ENCODE measurements around the gene SMIM11. TPM values are rescaled to one million over a fixed set of nuclear protein-coding genes. Genes with fewer than 3 reads are reported as not detected.
A peak's percentile ranks its signal among the peaks of the same experiment; 100 is the strongest.

The SMIM11 gene
- total and polyA plus RNA-seq, 2 donors (not counting 1 experiment from before 2014, with no cell fraction given), result 8.0 to 19.3 TPM

DNA sequence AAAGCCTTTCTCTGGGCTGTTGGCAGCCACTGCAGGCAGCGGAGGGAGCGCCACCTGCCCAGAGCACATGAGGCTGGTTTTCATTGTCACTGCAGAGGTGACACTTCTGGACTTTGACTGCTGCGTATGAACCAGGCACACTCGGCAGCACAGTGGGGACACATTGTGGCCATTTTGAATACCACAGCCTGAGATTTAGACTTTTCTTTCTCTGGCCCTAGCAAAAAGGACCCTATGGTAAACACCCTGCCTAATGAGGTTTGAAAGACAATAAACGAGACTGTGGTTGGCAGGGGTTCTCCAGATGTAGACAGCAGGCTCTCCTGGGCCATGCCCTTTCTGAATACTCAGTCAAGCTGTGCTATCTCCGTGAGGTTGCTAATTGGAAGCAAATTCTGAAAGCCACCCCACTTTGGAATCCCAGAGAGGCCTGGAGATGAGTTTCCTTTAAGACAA is 23.5 kb upstream of the SMIM11 start:
- Histone ChIP-seq H4K20me1 (ENCODE audit: control insufficient read depth, extremely low read depth, insufficient read depth, low read length) (no peaks in the 10 kb centered on the region), H3K27me3 (ENCODE audit: control insufficient read depth, insufficient read depth, low read length) (no peaks in the 10 kb centered on the region), H2AFZ (ENCODE audit: low read length) (no peak overlapping the region), H3K9ac (ENCODE audit: insufficient read depth, low read length) (no peak overlapping the region), H3K27ac (ENCODE audit: insufficient read depth, low read length) (no peak overlapping the region), H3K36me3 (ENCODE audit: control insufficient read depth, insufficient read depth, low read length) (no peaks in the 10 kb centered on the region), H3K4me3 (replicated peaks in 1 of 4; ENCODE audit: control extremely low read depth in 1 of 4, insufficient read depth in 1 of 4, low read depth in 3 of 4, low read length in 4 of 4) (no peak overlapping the region), H3K9me3 (ENCODE audit: control insufficient read depth, insufficient read depth, low read depth, low read length) (no peaks in the 10 kb centered on the region), H3K4me2 (ENCODE audit: extremely low read depth, insufficient read depth, low read length) (no peak overlapping the region), H3K4me1 (ENCODE audit: control insufficient read depth, extremely low read depth, insufficient read depth, low read length) (no peaks in the 10 kb centered on the region), H3K79me2 (ENCODE audit: control insufficient read depth, insufficient read depth, low read length) (no peaks in the 10 kb centered on the region)
- TF ChIP-seq, protein P1, sequence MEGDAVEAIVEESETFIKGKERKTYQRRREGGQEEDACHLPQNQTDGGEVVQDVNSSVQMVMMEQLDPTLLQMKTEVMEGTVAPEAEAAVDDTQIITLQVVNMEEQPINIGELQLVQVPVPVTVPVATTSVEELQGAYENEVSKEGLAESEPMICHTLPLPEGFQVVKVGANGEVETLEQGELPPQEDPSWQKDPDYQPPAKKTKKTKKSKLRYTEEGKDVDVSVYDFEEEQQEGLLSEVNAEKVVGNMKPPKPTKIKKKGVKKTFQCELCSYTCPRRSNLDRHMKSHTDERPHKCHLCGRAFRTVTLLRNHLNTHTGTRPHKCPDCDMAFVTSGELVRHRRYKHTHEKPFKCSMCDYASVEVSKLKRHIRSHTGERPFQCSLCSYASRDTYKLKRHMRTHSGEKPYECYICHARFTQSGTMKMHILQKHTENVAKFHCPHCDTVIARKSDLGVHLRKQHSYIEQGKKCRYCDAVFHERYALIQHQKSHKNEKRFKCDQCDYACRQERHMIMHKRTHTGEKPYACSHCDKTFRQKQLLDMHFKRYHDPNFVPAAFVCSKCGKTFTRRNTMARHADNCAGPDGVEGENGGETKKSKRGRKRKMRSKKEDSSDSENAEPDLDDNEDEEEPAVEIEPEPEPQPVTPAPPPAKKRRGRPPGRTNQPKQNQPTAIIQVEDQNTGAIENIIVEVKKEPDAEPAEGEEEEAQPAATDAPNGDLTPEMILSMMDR (conservative IDR thresholded peaks at IDR 0.05 in 1 of 2, IDR thresholded peaks at IDR 0.05 in 1 of 2; ENCODE audit: low read depth in 1 of 2, low read length in 2 of 2), result peak; percentile 57 to 66
- no peak for TF ChIP-seq EZH2 (IDR thresholded peaks at IDR 0.05; ENCODE audit: low read length, missing control alignments)
- DNase-seq (ENCODE audit: low read depth in 2 of 2), result peak; percentile 13 to 41

DNA sequence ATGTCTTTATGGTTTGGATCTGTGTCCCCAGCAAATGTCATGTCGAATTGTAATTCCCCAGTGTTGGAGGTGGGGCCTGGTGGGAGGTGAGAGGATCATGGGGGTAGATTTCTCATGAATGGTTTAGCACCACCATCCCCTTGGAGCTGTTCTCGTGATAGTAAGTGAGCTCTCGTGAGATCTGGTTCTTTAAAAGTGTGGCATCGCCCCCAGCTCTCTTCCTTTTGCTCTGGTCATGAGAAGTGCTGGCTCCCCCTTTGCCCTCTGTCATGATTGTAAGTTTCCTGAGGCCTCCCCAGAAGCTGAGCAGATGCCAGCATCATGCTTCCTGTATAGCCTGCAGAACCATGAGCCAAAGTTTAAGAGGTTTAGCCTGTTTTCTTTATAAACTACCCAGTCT is 22.8 kb upstream of the SMIM11 start:
- TF ChIP-seq, protein P1 (conservative IDR thresholded peaks at IDR 0.05 in 1 of 2, IDR thresholded peaks at IDR 0.05 in 1 of 2; ENCODE audit: low read depth in 1 of 2, low read length in 2 of 2), result no peak
- TF ChIP-seq EZH2 (IDR thresholded peaks at IDR 0.05; ENCODE audit: low read length, missing control alignments), result no peak
- Histone ChIP-seq H3K27me3 (ENCODE audit: control insufficient read depth, insufficient read depth, low read length) (no peaks in the 10 kb centered on the region), H3K27ac (ENCODE audit: insufficient read depth, low read length) (no peak overlapping the region), H3K79me2 (ENCODE audit: control insufficient read depth, insufficient read depth, low read length) (no peaks in the 10 kb centered on the region), H3K9me3 (ENCODE audit: control insufficient read depth, insufficient read depth, low read depth, low read length) (no peaks in the 10 kb centered on the region), H3K9ac (ENCODE audit: insufficient read depth, low read length) (no peak overlapping the region), H3K4me3 (replicated peaks in 1 of 4; ENCODE audit: control extremely low read depth in 1 of 4, insufficient read depth in 1 of 4, low read depth in 3 of 4, low read length in 4 of 4) (no peak overlapping the region), H4K20me1 (ENCODE audit: control insufficient read depth, extremely low read depth, insufficient read depth, low read length) (no peaks in the 10 kb centered on the region), H3K4me1 (ENCODE audit: control insufficient read depth, extremely low read depth, insufficient read depth, low read length) (no peaks in the 10 kb centered on the region), H3K4me2 (ENCODE audit: extremely low read depth, insufficient read depth, low read length) (no peak overlapping the region), H3K36me3 (ENCODE audit: control insufficient read depth, insufficient read depth, low read length) (no peaks in the 10 kb centered on the region), H2AFZ (ENCODE audit: low read length) (no peak overlapping the region)
- no peak for DNase-seq (ENCODE audit: low read depth in 2 of 2)

DNA sequence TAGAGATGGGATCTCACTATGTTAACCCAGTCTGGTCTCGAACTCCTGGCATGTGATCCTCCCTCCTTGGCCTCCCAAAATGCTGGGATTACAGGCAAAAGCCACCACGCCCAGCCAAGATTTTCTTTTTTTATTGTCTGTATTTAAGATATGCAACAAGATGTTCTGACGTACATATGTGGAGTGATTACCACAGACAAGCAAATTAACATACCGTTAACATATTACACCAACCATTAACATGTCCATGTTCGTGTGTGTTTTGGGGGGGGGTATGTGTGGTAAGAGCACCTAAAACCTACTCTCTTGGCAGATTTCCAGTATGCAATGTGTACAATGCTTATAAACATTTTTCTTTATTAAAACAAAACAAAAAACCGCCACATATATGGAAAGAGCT is 22.1 kb upstream of the SMIM11 start:
- no peaks in the 10 kb centered on the region for H4K20me1 ChIP-seq (ENCODE audit: control insufficient read depth, extremely low read depth, insufficient read depth, low read length)
- H3K4me2 ChIP-seq (ENCODE audit: extremely low read depth, insufficient read depth, low read length), result no peak overlapping the region
- no peak for DNase-seq (ENCODE audit: low read depth in 2 of 2)
- H3K27ac ChIP-seq (ENCODE audit: insufficient read depth, low read length), result no peak overlapping the region
- no peak overlapping the region for H3K9ac ChIP-seq (ENCODE audit: insufficient read depth, low read length)
- no peaks in the 10 kb centered on the region for H3K4me1 ChIP-seq (ENCODE audit: control insufficient read depth, extremely low read depth, insufficient read depth, low read length)
- H2AFZ ChIP-seq (ENCODE audit: low read length), result no peak overlapping the region
- no peak for TF ChIP-seq EZH2 (IDR thresholded peaks at IDR 0.05; ENCODE audit: low read length, missing control alignments)
- TF ChIP-seq, protein P1 (conservative IDR thresholded peaks at IDR 0.05 in 1 of 2, IDR thresholded peaks at IDR 0.05 in 1 of 2; ENCODE audit: low read depth in 1 of 2, low read length in 2 of 2), result no peak
- no peaks in the 10 kb centered on the region for H3K36me3 ChIP-seq (ENCODE audit: control insufficient read depth, insufficient read depth, low read length)
- no peak overlapping the region for H3K4me3 ChIP-seq (replicated peaks in 1 of 4; ENCODE audit: control extremely low read depth in 1 of 4, insufficient read depth in 1 of 4, low read depth in 3 of 4, low read length in 4 of 4)
- no peaks in the 10 kb centered on the region for H3K9me3 ChIP-seq (ENCODE audit: control insufficient read depth, insufficient read depth, low read depth, low read length)
- H3K79me2 ChIP-seq (ENCODE audit: control insufficient read depth, insufficient read depth, low read length), result no peaks in the 10 kb centered on the region
- no peaks in the 10 kb centered on the region for H3K27me3 ChIP-seq (ENCODE audit: control insufficient read depth, insufficient read depth, low read length)

Measured in fibroblast of lung (primary cell).